GM18519 (cell line): Measurements from ENCODE around the gene AXL.
"Not testable (repeated sequence)": the region's sequence is repeated elsewhere in the genome, so short reads cannot be mapped to it uniquely, and the experiment has no call there.

Source experiments
- ATAC-seq: cut with Tn5 transposase; IDR thresholded peaks from one replicate; pipeline ENCODE4 v1.9.1; 2021; ENCODE audit warnings: mild to moderate bottlenecking, moderate library complexity; ENCODE audit not compliant: unreplicated experiment, low FRiP score

AXL gene

DNA sequence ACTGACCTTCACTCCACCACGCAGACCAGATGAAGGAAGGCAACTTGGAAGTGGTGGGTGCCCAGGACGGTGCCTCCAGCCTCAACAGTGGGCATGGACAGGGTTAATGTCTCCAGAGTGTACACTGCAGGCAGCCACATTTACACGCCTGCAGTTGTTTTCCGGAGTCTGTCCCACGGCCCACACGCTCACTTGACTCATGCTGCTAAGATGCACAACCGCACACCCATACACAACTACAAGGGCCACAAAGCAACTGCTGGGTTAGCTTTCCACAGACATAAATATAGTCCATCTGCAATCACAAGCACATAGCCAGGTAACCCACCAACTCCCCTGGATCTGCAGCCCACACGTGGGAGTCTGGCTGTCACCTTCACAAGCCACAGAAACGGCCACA is 12.6 kb upstream of the AXL start:
- no peak for ATAC-seq

DNA sequence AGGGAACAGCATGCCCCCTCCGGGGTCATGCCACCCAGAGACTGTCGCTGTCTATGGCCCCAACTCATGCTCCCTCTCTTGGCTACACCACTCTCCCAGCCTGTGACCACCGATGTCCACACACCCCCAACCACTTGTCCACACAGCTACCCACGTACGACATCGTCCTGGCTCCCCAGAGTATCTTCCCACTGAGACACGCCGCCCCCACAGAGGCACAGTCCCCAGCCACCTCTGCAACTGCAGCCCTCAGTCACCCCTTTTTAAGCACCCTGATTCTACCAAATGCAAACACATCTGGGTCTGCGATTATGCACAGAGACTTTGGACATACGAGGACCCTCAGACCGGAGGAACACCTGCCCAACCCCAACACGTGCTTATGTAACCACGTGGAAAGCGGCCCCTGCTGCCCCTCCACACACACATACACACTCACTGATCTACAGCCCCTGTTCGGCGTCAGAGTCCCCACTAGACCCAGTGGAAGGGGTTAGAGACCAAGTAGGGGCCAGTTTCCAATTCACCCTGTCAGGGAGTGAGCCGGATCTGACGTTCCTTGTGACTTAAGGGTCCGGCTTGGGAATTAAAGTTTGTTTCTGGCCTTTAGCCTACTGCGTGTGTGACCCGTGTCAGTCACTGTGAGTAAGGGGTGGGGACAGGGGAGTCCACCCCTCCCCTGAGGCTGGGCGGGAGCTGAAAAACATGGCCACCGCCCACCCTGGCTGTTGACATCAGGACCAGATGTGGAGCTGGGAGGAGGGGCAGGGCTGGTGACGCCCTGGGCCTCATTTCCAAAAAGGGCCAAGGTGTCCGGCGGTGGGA is 11.9 kb upstream of the AXL start:
- ATAC-seq = no peak

DNA sequence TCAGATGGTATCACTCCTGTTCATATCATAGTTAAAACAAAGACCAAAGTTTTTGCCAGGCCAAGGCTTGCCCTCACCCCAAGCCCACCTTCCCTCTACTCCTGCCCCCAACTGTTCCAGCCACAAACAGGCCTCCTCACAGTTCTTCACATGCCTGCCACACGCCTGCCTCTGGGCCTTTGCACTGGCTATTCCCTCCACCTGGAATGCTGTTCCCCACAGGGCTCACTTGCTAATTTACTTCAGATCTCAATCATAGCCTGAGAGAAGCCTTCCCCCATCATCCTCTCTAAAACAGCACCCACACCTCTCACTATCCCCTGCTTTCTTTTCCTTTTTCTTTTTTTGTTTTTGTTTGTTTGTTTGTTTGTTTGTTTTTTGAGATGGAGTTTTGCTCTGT is 4.9 kb upstream of the AXL start:
- ATAC-seq = no peak

DNA sequence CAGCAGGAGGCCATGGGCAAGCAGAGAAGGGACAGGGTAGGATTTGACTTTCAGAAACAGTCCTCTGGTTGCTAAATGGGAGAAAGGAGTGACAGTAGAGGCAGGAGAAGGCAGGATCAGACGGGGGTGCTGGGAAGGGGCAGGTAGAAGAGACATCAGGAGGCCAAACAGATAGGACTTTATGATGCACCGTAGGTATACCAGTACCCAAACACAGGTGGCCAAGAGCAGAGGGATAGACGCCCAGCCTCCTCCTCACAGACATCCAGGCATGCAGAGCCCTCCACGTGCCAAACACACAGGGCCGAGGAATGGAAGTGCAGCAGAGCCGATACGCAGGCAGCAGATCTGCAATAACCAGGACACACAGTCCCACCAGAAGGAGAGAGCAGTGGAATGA is 1.3 kb upstream of the AXL start:
- no peak for ATAC-seq

DNA sequence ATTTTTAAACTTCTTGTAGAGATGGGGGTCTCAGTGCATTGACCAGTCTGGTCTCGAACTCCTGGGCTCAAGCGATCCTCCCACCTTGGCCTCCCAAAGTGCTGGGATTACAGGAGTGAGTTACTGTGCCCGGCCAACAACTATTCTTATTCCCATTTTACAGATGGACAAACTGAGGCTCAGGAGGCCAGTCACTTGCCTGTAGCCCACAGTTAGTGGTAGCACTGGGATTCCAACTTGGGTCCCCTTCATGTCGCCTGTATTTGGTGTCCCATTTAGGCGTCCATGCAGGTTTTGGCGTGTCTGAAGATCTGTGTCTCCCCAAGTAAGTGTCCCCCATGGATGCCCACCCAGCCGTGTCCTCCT is 791 bp upstream of the AXL start:
- no peak for ATAC-seq

DNA sequence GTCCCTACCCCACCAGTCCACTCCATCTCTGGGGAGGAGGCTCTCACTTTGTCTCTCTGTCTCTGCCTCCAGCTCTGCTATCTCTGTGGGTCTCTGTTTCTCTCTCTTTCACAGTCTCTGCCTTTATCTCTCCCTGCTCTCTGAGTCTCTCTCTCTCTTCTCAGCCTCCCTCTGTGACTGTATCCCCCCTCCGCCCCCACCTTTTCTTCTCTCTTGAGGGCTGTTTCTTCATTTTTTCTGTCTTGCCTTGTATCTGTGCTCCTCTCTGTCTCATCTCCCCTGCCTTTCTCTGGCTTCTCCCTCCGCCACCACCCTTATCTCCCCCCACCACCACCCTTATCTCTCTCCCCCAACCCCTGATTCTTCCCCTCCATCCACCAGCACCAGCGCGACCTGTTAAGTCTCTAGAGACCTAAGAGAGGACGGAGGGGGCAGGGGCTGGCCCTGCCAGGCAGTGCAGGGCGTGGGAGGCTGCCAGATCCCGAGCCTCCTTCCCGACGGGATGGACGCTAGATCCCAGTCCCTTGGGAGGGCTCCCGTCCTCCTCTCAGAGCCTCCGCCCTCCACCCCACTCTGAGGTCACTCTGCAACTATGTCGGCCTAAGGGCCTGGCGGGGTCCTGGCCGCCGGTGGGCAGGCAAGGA is 1.0 kb downstream of the AXL start:
- no peak for ATAC-seq

DNA sequence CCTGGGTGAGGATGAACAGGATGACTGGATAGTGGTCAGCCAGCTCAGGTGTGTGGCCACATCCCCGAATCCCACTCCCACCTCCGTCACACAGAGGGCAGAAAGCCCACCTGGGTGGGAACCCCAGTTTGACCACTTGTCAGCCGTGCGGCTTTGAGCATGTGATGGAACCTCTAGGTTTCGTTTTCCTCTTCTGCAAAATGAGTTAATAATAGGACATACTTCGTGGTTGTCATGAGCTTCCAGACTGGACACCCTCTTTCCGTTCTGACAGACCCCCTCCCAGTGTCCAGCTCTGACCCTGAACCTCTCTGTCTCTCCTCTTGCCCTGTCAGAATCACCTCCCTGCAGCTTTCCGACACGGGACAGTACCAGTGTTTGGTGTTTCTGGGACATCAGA is 1.8 kb downstream of the AXL start:
- no peak for ATAC-seq

DNA sequence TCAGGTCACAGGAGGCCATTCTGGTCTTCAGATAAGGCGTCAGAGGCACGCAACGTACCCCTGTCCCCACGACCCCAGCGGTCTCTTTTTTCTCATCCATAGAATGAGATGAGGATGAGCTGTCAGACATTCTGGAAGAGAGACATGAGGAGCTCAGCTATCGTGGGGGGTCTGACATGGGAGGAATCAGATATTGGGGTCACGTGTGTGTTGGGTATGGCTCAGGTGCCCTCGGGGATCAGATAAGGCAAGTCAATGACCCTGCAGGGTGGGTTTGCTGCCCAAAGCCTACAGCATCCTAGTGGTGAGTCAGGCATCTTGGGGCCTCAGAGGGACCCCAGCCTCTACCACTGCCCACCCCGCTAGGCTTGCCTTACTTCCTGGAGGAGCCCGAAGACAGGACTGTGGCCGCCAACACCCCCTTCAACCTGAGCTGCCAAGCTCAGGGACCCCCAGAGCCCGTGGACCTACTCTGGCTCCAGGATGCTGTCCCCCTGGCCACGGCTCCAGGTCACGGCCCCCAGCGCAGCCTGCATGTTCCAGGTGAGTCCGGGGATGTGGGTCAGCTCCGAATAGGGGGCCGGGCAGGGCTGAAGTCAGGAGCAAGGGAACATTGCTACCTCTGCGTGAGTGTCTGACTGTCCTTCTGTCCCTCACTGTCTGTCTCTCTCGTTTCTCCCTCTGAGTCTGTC is 2.6 kb downstream of the AXL start:
- ATAC-seq = no peak

DNA sequence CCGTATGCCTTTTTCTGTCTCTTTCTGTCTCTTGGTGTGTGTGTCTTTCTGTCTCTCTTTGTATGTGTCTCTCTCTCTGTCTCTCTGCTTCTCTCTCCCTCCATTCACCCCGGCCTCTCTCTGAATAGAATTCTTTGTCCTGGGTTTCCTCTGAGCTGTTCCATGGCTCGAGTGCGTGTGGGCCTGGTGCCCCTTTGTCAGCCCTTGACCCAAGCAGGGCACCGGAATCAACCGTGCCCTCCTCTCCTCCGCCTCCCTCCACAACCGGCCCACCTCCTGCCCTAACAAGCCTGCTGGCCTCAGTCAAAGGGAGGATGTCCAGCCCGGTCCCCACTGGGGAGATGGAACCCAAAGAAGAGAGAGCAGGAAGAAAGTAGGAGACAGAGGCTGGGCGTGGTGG is 3.2 kb downstream of the AXL start:
- no peak for ATAC-seq

DNA sequence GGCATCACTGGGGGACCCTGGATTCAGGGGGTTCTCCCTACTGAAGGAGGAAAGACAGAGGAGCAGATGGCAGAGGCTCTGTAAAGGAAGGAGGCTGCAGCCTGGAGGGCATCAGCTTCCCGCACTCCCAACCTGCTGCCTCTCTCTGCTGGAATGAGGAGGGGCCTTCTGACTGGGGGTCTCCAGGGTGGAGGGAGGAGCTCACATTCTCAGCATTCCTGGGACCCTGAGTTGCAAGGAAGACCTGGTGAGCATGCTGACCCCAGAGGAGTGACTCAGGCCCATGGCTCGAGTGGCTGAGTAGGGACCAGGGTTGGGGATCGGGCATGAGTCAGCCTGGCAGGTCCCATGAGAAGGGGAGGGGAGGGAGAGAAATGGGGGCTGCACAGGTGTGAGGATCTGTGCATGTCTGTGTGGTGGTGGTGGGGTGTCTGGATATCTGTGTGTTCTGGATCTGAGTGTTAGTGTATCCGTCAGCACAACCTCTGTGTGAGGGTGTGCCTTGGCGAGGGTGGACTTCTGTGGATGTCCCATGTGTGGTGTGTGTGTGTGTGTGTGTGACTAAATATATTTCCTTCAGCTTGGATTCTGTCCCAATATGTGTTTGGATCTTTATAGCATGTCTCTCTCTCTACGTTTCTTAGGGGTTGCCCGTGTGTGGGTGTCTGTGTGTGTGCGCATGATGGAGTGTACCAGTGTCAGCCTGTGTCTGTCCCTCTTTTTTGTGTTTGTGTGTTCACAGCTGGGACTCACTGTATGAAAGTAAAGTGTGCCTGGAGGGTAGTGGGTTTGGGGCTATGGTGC is 4.6 kb downstream of the AXL start:
- no peak for ATAC-seq

DNA sequence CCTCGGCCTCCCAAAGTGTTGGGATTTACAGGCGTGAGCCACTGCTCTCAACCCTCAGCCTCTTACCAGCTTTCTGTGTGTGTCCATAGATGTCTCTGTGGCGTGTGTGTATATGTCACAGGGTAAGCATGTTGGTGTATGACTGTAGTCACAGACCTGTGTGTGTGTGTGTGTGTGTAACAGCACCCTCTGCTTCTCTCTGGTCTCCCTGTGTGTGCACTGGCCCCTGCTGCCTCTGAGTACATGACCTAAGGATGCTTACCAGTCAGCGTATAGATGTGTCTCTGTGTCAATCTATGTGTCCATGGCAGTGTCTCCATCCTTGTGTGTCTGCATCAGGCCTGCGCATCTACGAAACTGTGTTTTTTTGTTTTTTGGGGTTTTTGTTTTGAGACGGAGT is 5.6 kb downstream of the AXL start:
- no peak for ATAC-seq

DNA sequence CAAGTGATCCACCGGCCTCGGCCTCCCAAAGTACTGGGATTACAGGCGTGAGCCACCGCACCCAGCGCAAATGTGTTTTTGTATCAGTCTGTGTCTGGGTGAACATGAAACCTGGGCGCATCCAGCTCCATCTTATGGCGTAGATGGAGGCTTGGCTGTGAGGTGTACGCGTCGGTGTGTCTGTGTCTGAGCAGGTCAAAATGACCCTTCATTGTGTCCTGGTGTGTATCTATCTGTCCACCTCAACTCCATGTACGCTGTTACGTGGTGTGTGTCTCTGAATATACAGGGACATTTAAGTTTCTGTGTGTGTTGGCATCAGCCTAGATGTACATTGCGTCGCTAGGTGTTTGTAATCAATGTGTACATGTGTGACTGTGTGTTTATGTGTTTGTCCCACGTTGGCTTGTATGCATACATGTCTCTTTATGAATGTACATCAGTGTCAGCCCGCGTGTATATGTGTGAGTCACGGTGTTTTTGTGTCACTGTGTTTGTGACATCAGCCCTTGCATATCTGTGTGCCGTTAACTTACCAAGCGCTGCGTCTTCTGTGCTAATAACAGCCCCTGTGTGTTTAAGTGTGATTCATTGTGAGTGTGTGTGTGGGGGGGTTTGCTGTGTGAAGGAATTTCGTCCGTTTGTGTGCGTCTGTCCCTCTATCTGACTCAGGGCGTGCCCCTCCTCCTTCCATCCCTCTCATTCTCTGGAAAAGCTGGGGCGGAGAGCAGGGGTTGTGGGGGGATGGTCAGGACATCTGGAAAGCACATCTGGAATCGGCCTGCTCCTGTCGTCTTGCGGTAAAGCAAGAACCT is 6.4 kb downstream of the AXL start:
- ATAC-seq = no peak

DNA sequence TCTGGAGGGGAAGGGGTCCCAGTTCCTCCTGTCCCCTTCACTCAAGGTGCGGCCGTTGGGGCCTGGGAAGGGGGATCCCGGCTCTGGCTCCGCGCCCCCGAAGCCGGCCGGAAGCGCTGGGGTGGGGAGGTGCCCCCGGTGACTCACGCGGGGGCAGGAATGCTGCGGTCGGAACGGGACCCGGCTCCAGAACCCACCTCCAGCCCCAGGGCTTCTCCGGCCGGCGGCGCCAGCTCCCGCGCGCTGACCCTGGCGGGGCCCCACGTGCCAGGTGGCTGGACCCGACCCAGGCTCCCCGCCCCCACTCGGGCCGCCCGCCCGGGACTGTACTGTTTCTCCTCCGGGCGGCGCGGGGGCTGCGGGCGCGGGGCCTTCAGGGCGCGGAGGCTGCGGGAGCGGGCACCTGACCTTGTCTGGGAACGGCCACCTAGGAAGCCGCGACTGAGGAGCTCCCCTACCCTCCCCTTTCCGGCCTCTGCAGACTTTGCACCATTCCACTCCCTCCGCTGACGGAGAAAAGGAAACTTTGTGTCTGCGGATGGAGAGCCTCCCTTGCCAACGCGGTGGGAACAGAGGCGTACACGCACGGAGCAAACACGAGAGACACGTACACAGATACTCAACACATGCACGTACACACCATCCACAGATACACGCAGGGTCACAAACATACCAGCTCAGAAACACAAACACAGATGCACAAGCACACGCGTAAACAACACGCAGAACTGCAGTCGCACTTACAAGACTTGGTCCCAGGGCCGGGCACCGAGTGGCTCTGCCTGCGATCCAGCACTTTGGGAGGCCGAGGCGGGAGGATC is 7.2 kb downstream of the AXL start:
- ATAC-seq = no peak

DNA sequence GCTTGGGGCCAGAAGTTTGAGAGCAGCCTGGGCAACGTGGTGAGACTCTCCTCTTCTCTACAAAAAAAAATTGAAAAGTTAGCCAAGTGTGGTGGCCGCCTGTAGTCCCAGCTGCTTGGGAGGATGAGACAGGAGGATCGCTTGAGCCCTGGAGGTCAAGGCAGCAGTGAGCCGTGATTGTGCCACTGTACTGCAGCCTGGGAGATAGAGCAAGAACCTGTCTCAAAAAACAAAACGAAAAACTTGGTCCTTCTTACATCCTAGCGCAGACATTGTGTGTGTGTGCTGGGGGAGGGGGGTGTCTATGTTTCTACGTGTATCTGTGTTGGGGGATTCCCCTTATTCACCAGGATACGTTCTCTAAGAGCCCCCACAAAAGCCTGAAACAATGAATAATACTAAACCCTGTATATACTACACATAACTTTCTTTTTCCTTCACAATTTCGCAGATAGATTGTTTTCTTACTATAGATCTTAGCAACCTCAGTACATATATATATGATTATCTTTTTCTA is 7.9 kb downstream of the AXL start:
- ATAC-seq = no peak

DNA sequence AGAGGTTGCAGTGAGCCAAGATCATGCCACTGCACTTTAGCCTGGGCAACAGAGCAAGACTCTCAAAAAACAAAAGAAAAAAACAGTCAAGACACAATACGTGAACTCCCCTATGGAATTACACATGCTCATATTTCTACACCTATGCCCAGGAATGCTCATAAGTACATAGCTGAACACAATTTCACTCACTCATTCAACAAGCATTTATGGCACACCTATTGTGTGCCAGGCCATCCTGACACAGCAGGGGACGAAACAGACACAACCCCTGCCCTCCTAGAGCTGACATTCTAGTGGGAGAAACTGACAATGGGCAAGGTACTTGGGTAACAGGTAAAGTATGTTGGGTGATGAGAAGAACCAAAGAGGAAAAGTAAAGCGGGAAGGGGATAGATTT is 9.5 kb downstream of the AXL start:
- no peak for ATAC-seq

DNA sequence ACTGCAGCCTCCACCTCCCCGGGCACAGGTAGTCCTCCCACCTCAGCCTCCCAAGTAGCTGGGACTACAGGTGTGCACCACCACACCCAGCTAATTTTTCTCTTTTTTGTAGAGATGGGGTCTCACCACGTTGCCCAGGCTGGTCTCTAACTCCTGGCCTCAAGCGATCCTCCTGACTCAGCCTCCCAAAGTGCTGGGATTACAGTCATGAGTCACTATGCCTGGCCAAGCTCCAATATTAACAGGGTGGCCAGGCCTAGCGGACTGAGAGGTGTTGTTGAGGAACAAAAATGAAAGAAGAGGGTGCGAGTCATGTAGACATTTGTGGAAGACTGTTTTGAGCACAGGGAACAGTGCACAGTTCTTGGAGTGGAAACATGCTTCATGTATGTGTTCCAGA is 10.3 kb downstream of the AXL start:
- ATAC-seq = not testable (repeated sequence)

DNA sequence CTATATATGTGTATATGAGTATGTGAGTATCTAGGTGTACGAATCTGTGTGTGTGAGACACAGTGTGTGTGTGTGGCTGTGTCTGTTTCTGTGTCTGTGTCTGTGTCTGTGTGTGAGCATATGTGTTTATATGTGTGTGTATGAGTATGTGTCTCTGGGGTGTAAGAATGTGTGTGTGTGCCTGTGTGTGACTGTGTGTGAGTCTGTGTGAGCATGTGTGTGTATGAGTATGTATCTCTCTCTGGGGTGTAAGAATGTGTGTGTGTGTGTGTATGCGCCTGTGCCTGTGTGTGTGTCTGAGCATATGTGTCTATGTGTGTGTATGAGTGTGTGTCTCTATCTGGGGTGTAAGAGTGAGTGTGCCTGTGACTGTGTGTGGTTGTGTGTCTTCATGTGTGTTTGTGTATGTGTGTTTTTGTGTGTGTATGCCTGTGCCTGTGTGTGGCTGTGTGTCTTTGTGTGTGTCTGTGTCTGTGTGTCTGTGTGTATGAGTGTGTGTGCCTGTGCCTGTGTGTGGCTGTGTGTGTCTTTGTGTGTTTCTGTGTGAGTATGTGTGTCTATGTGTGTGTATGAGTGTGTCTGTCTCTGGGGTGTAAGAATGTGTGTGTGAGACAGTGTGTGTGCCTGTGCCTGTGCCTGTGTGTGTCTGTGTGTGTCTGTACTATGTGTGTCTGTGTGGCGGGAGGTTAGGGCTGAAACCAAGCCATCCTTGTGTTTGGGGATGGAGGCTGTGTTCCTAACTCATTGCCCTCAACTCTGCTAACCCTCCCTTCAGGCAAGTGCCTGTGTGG is 11.2 kb downstream of the AXL start:
- no peak for ATAC-seq

DNA sequence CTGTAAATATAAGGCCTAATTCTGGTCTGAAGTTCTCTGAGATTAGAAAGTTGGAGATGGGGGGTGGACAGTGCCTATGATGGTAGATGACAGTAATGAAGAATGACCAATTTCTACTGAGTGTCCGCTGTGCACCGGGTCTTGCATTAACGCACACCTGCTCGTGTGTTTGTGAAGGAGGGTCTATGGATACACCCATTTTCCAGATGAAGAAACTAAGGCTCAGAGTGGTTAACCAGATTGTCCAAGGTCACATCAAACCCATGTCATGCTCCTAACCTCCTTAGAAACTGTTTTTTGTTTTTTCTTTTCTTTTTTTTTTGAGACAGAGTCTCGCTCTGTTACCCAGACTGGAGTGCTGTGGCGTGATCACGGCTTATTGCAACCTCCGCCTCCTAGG is 13.7 kb downstream of the AXL start:
- no peak for ATAC-seq
